Measurements from ENCODE around the gene ZNF365. TPM values are rescaled to one million over a fixed set of nuclear protein-coding genes. Genes with fewer than 3 reads are reported as not detected.

The ZNF365 gene
- total RNA-seq (ENCODE audit: low replicate concordance) = 0.41 and 7.2 TPM in 2 replicates

GRCh38 chr10:62373995-62374861, at the start of gene ZNF365:
Gene ZNF365 (plus strand): TSS chr10:62374369. CDS start chr10:62376194, 1,825 bp downstream.
- DNase-seq (ENCODE audit: low read depth) = peak; percentile 45
- TF ChIP-seq CTCF (IDR thresholded peaks at IDR 0.05; ENCODE audit: insufficient read depth, low read length) = no peak
- peak within 1 kb of the TSS; percentile 79 for H3K4me3 ChIP-seq (ENCODE audit: low read depth, low read length)

GRCh38 chr10:62326176-62326575, 48.0 kb upstream of the ZNF365 start:
- TF ChIP-seq CTCF (IDR thresholded peaks at IDR 0.05; ENCODE audit: insufficient read depth, low read length) = no peak
- no peak overlapping the region for H3K4me3 ChIP-seq (ENCODE audit: low read depth, low read length)
- DNase-seq (ENCODE audit: low read depth) = no peak

GRCh38 chr10:62327885-62328284, 46.3 kb upstream of the ZNF365 start:
- no peak for TF ChIP-seq CTCF (IDR thresholded peaks at IDR 0.05; ENCODE audit: insufficient read depth, low read length)
- peak; percentile 31 for DNase-seq (ENCODE audit: low read depth)
- no peak overlapping the region for H3K4me3 ChIP-seq (ENCODE audit: low read depth, low read length)

- no peak for TF ChIP-seq CTCF (IDR thresholded peaks at IDR 0.05; ENCODE audit: insufficient read depth, low read length)
- DNase-seq (ENCODE audit: low read depth) = no peak
- no peak overlapping the region for H3K4me3 ChIP-seq (ENCODE audit: low read depth, low read length)
Measured at GRCh38 chr10:62330213-62330612, 44.0 kb upstream of the ZNF365 start.

- H3K4me3 ChIP-seq (ENCODE audit: low read depth, low read length) = no peak overlapping the region
- TF ChIP-seq CTCF (IDR thresholded peaks at IDR 0.05; ENCODE audit: insufficient read depth, low read length) = no peak
- DNase-seq (ENCODE audit: low read depth) = no peak
Measured at GRCh38 chr10:62332406-62332805, 41.8 kb upstream of the ZNF365 start.

GRCh38 chr10:62333135-62333889, 40.9 kb upstream of the ZNF365 start:
- TF ChIP-seq CTCF (IDR thresholded peaks at IDR 0.05; ENCODE audit: insufficient read depth, low read length) = no peak
- DNase-seq (ENCODE audit: low read depth) = no peak
- no peak overlapping the region for H3K4me3 ChIP-seq (ENCODE audit: low read depth, low read length)
